K562 (cell line): ENCODE measurements around the gene WDR70.

Experiments used
- EP300 ChIP-seq: IDR thresholded peaks from 2 replicates; pipeline ENCODE4 v1.6.1; 2012; ENCODE audit warnings: low read length, improper control_type of control experiment
- MAZ ChIP-seq, 2 experiments: fragments of 450-650 bp in 1 of 2; sonication (generic) in 1 of 2; formaldehyde crosslinking; IDR thresholded peaks in 1 of 2; conservative IDR thresholded peaks in 1 of 2; 2 replicates each; pipeline versions ENCODE4 v1.4.0 to v1.5.0; 2020; ENCODE audit warnings: mild to moderate bottlenecking in 1 of 2, missing genetic modification reagents in 1 of 2
- POLR2A ChIP-seq: fragments of 450-650 bp; conservative IDR thresholded peaks from 2 replicates; pipeline ENCODE4 v1.6.1; 2016
- POLR2B ChIP-seq: fragments of 450-650 bp; IDR thresholded peaks from 2 replicates; pipeline ENCODE4 v1.6.1; 2018; ENCODE audit warnings: low read depth; ENCODE audit not compliant: partially characterized antibody
- SMC3 ChIP-seq: conservative IDR thresholded peaks from 2 replicates; pipeline ENCODE4 v1.6.1; 2011; ENCODE audit warnings: low read depth, low read length, improper control_type of control experiment; ENCODE audit not compliant: insufficient read depth
- ZNF280B ChIP-seq: fragments of 250-450 bp; sonication (Bioruptor Pico); IDR thresholded peaks from 2 replicates; pipeline ENCODE4 v1.5.1; 2021; ENCODE audit warnings: mild to moderate bottlenecking

- TF ChIP-seq POLR2A (no peak), SMC3 (no peak), POLR2B (no peak), MAZ (CRISPR knock-in tag; conservative IDR thresholded peaks at IDR 0.05 in 1 of 2, IDR thresholded peaks at IDR 0.05 in 1 of 2) (no peak), ZNF280B (no peak), EP300 (no peak)
Observed at GRCh38 chr5:37685816-37686215, 306.7 kb downstream of the WDR70 start.
